ENCODE data around the gene EDC4. TPM values are rescaled to one million over a fixed set of nuclear protein-coding genes. Genes with fewer than 3 reads are reported as not detected.
A peak's percentile ranks its signal among the peaks of the same experiment; 100 is the strongest.

EDC4 gene
- total RNA-seq, 1 donor from 2014 or later = 26.9 TPM

DNA sequence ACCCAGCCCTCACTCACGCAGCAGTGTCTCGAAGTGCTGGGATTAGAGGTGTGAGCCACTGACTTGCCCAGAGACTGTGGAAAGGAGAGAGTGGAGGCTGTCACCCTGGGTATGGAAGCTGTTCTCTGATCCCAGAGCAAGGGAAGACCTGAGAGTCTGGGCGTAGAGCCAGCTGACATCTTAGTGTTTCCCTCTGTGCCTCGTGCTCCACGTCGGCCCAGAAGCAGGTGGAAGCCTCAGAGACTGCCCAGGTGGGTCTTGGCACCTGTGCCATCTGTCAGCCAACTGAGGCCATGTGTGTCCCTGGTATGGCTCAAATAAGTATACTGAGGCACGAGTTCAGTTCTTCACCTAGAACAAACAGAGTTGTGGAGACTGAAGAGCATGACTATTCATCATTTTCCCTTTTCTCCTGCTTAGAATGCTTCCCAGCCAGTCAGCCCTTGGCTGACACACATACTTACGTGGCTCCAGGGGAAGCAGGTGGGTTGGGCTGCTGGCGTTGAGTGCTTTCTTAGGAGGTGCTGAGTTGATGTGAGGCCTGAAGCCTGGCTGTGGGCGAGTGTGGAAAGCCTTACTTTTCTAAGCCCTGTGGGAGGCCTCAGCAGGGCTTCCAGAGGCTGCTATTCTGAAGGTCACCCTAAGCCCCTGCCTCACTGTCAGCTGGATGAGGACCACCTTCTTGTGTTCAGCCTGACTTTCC, 50.7 kb downstream of the EDC4 start:
- H3K4me3 ChIP-seq (ENCODE audit: low read depth, low read length) = no peak overlapping the region
- FAIRE-seq (peak; percentile 28), DNase-seq (ENCODE audit: low read depth) (no peak)
- no peaks in the 10 kb centered on the region for H3K27me3 ChIP-seq (ENCODE audit: control insufficient read depth, insufficient read depth, low read length)
- H3K36me3 ChIP-seq (ENCODE audit: control insufficient read depth, insufficient read depth, low read length) = peaks cover 8% of the 10 kb centered on the region
- TF ChIP-seq, protein P1, sequence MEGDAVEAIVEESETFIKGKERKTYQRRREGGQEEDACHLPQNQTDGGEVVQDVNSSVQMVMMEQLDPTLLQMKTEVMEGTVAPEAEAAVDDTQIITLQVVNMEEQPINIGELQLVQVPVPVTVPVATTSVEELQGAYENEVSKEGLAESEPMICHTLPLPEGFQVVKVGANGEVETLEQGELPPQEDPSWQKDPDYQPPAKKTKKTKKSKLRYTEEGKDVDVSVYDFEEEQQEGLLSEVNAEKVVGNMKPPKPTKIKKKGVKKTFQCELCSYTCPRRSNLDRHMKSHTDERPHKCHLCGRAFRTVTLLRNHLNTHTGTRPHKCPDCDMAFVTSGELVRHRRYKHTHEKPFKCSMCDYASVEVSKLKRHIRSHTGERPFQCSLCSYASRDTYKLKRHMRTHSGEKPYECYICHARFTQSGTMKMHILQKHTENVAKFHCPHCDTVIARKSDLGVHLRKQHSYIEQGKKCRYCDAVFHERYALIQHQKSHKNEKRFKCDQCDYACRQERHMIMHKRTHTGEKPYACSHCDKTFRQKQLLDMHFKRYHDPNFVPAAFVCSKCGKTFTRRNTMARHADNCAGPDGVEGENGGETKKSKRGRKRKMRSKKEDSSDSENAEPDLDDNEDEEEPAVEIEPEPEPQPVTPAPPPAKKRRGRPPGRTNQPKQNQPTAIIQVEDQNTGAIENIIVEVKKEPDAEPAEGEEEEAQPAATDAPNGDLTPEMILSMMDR (IDR thresholded peaks at IDR 0.05; ENCODE audit: insufficient read depth, low read length, severe bottlenecking) = no peak

DNA sequence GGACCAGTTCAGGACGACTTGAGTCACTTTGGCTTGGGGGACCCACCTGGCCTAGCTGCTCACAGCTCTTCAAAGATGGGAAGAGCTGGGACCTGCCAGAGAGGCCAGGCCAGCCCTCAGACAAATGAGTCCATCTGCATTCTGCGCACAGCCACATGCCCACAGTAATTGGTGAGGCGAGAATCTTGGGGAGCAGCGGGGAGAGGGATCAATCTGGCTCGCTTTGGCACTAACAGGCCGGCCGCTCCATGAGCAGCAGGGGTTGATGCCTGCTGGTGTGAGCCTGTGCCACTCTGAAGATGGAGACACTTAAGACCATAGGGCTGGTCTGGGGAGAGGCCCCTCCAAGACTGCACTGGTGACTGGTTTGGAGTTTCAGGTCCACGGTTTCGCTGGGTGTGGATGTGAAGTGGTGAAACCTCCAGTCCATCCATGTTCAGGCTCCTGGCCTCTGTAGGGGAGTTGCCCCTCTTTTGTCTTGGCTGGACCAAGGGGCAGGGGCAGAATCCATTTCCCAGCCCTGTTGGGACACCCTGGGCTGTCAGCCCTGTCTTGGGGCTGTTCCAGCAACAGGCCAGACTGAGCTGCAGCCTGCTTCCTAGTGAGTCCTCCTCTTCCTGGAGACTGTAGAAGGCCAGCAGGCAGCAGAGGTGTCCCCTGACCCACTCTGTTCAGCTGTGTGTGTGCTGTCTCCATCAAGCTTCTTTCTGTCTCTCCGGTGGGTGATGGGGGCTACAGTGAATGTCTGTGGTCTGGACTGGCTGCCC, 51.5 kb downstream of the EDC4 start:
- FAIRE-seq = no peak
- peaks cover 12% of the 10 kb centered on the region for H3K36me3 ChIP-seq (ENCODE audit: control insufficient read depth, insufficient read depth, low read length)
- no peak for DNase-seq (ENCODE audit: low read depth)
- TF ChIP-seq, protein P1 (IDR thresholded peaks at IDR 0.05; ENCODE audit: insufficient read depth, low read length, severe bottlenecking) = no peak
- no peak overlapping the region for H3K4me3 ChIP-seq (ENCODE audit: low read depth, low read length)
- no peaks in the 10 kb centered on the region for H3K27me3 ChIP-seq (ENCODE audit: control insufficient read depth, insufficient read depth, low read length)

DNA sequence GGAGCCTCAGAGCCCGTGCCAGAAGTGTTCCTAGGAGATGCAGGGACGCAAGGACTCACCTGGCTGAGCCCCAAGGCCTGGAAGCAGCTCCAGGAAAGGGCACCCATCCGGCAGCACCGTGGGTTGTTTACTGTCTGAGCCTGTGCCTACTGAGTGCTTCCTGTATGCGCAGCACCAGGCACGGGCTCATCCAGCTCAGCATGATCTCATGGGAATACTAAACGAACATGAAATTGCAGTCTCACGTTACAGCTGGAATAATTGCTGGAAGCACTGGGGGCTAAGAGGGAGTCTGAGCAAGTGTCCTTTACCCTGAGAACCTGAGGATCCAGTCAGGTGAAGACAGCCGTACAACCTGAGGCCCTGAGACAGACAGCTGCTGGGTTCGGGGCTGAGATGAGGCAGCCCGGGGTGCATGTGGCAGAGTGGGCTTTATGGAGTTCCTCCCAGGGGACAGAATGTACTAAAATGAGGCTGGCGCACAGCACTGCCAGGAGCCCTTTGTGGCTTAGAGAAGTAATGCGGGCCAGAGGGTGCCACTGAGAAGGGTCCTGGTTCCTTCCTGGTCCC, 53.4 kb downstream of the EDC4 start:
- DNase-seq (ENCODE audit: low read depth) (peak; percentile 75), FAIRE-seq (no peak)
- TF ChIP-seq, protein P1 (IDR thresholded peaks at IDR 0.05; ENCODE audit: insufficient read depth, low read length, severe bottlenecking) = peak; percentile 6
- H3K4me3 ChIP-seq (ENCODE audit: low read depth, low read length) = no peak overlapping the region
- H3K36me3 ChIP-seq (ENCODE audit: control insufficient read depth, insufficient read depth, low read length) = peaks cover 12% of the 10 kb centered on the region
- no peaks in the 10 kb centered on the region for H3K27me3 ChIP-seq (ENCODE audit: control insufficient read depth, insufficient read depth, low read length)

DNA sequence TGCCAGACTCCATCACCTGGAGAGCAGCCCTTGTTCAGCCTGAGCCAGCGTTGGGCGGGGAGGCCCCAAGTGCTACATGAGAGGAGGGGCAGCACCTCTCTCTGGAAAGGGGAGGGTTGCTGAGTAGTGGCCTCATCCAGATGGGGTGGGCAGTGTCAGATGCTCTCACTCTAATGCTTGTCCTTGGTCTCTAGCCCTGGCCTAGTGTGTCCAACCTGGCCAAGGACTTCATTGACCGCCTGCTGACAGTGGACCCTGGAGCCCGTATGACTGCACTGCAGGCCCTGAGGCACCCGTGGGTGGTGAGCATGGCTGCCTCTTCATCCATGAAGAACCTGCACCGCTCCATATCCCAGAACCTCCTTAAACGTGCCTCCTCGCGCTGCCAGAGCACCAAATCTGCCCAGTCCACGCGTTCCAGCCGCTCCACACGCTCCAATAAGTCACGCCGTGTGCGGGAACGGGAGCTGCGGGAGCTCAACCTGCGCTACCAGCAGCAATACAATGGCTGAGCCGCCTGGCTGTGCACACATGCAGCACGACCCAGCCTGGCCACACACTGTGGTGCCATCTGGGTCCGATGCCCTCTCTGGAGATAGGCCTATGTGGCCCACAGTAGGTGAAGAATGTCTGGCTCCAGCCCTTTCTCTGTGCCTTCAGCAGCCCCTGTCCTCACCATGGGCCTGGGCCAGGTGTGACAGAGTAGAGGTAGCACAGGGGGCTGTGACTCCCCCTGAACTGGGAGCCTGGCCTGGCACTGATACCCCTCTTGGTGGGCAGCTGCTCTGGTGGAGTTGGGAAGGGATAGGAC, 54.5 kb downstream of the EDC4 start:
- Histone ChIP-seq H3K36me3 (ENCODE audit: control insufficient read depth, insufficient read depth, low read length) (peaks cover 12% of the 10 kb centered on the region), H3K27me3 (ENCODE audit: control insufficient read depth, insufficient read depth, low read length) (no peaks in the 10 kb centered on the region), H3K4me3 (ENCODE audit: low read depth, low read length) (no peak overlapping the region)
- no peak for FAIRE-seq
- DNase-seq (ENCODE audit: low read depth) = no peak
- TF ChIP-seq, protein P1 (IDR thresholded peaks at IDR 0.05; ENCODE audit: insufficient read depth, low read length, severe bottlenecking) = no peak

DNA sequence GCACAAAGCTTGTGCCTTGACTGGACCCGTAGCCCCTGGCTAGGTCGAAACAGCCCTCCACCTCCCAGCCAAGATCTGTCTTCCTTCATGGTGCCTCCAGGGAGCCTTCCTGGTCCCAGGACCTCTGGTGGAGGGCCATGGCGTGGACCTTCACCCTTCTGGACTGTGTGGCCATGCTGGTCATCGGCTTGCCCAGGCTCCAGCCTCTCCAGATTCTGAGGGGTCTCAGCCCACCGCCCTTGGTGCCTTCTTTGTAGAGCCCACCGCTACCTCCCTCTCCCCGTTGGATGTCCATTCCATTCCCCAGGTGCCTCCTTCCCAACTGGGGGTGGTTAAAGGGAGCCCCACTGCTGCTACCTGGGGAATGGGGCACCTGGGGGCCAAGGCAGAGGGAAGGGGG, 55.3 kb downstream of the EDC4 start:
- H3K4me3 ChIP-seq (ENCODE audit: low read depth, low read length) = no peak overlapping the region
- DNase-seq (ENCODE audit: low read depth) (no peak), FAIRE-seq (no peak)
- H3K36me3 ChIP-seq (ENCODE audit: control insufficient read depth, insufficient read depth, low read length) = peaks cover 12% of the 10 kb centered on the region
- no peaks in the 10 kb centered on the region for H3K27me3 ChIP-seq (ENCODE audit: control insufficient read depth, insufficient read depth, low read length)
- TF ChIP-seq, protein P1 (IDR thresholded peaks at IDR 0.05; ENCODE audit: insufficient read depth, low read length, severe bottlenecking) = no peak

All from bronchial epithelial cell (primary cell).